Breast epithelium (tissue), 3 donors: ENCODE results near the gene METRN.

ENCODE experiments used
- CTCF ChIP-seq, 3 donors: fragments of 450-650 bp; IDR thresholded peaks; one replicate each; pipeline ENCODE4 v1.5.1; 2016 to 2017; ENCODE audit warnings: antibody characterized with exemption in 3 of 3, mild to moderate bottlenecking in 3 of 3, moderate library complexity in 3 of 3
- POLR2A ChIP-seq: fragments of 450-650 bp; IDR thresholded peaks from one replicate; pipeline ENCODE4 v1.6.1; 2016; ENCODE audit warnings: antibody characterized with exemption, mild to moderate bottlenecking, moderate library complexity
- POLR2AphosphoS5 ChIP-seq, 3 donors: sonication (generic); formaldehyde crosslinking; IDR thresholded peaks; one replicate each; pipeline ENCODE4 v1.6.1; 2017; ENCODE audit warnings: antibody characterized with exemption in 3 of 3

DNA sequence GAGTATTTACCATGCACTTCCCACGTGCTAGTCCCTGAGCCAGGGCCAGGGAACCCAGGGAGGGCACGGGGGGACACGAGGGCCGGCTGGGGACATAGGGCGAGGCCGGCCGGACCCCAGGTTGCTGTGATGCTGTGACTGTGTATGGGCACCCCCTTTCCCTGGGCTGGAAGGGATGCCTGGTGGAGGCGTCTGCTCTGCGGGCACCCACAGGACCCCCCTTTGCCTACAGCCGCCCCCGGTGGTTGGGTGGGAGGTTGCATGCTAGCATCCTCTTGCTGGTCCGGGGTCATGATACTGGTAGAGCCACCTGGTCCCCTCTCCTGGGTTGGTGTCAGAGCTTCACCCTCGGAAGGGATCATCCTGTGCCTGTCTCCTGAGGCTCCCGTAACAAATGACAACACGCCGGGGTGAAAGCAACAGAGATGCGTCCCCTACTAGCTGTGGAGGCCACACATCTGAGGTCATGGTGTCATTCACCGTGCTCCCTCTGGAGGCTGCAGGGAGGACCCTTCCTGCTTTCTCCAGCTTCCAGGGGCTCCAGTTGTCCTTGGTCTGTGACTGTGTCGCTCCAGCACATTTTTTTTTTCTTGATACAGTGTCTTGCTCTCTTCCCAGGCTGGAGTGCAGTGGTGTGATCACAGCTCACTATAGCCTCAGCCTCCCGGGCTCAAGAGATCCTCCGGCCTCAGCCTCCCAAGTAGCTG, 29.0 kb downstream of the METRN start:
- TF ChIP-seq POLR2A (no peak), CTCF (IDR thresholded peaks at IDR 0.05) (no peak), POLR2AphosphoS5 (IDR thresholded peaks at IDR 0.05) (no peak)
